ENCODE data around the gene STAB2. TPM values are rescaled to one million over a fixed set of nuclear protein-coding genes. Genes with fewer than 3 reads are reported as not detected.

The STAB2 gene
- total and polyA plus RNA-seq, 4 donors: 3.4 to 42.6 (median 16.6) TPM

DNA sequence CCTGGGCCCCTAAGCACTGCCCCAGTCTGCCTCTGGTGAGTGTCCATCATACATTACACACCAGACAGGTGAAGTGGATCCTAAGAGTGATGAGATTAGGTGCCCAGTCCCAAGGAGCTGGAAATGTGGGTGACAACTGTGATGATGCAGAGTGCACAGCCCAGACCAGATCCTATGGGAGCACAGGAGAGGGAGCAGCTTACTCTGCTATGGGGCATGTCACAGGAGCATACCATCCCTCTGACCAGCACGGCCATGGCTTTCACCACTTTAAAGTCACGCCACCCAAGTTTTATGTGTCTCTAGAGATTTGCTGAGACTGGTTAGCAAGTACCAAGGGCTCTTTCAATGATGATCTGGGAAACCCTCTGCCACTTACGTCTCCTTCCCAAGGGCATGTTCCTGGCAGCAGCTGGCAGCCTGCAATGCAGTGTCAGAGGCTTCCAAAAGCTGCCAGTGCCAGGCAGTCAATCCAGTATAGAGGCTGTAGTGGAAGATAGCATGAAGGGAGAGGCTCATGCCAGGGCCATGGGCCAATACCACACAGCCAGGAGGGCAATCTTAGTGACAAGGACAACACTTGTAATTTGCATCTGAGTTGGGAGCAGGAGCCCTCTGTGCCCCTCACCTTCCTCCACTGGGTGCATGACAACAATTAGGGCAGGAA lies 40.2 kb downstream of the STAB2 start:
- no peak overlapping the region for H3K27ac ChIP-seq (ENCODE audit: low read depth in 1 of 2, low read length in 2 of 2)
- DNase-seq (ENCODE audit: low spot score): no peak
- no peaks in the 10 kb centered on the region for H3K4me1 ChIP-seq (ENCODE audit: control insufficient read depth in 4 of 4, insufficient read depth in 4 of 4, low read length in 3 of 4)
- H3K27me3 ChIP-seq (ENCODE audit: control insufficient read depth in 4 of 4, insufficient read depth in 4 of 4, low read length in 3 of 4): no peaks in the 10 kb centered on the region
- no peak overlapping the region for H3K9ac ChIP-seq (ENCODE audit: low read depth in 1 of 2, low read length in 2 of 2)
- no peaks in the 10 kb centered on the region for H3K9me3 ChIP-seq (ENCODE audit: control insufficient read depth in 4 of 4, low read length in 3 of 4)
- 86% methylated on average over 3 of the region's 3 CpGs for WGBS
- TF ChIP-seq FOXA2 (IDR thresholded peaks at IDR 0.05) (no peak), NR2F2 (IDR thresholded peaks at IDR 0.05) (no peak)
- TF ChIP-seq, protein P1, sequence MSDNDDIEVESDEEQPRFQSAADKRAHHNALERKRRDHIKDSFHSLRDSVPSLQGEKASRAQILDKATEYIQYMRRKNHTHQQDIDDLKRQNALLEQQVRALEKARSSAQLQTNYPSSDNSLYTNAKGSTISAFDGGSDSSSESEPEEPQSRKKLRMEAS (IDR thresholded peaks at IDR 0.05): no peak
- TF ChIP-seq, protein P2, sequence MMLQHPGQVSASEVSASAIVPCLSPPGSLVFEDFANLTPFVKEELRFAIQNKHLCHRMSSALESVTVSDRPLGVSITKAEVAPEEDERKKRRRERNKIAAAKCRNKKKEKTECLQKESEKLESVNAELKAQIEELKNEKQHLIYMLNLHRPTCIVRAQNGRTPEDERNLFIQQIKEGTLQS (IDR thresholded peaks at IDR 0.05): no peak
- TF ChIP-seq, protein P3, sequence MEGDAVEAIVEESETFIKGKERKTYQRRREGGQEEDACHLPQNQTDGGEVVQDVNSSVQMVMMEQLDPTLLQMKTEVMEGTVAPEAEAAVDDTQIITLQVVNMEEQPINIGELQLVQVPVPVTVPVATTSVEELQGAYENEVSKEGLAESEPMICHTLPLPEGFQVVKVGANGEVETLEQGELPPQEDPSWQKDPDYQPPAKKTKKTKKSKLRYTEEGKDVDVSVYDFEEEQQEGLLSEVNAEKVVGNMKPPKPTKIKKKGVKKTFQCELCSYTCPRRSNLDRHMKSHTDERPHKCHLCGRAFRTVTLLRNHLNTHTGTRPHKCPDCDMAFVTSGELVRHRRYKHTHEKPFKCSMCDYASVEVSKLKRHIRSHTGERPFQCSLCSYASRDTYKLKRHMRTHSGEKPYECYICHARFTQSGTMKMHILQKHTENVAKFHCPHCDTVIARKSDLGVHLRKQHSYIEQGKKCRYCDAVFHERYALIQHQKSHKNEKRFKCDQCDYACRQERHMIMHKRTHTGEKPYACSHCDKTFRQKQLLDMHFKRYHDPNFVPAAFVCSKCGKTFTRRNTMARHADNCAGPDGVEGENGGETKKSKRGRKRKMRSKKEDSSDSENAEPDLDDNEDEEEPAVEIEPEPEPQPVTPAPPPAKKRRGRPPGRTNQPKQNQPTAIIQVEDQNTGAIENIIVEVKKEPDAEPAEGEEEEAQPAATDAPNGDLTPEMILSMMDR (IDR thresholded peaks at IDR 0.05; ENCODE audit: low read depth, low read length, missing input control): no peak
- no peaks in the 10 kb centered on the region for H3K36me3 ChIP-seq (ENCODE audit: control insufficient read depth in 4 of 4, insufficient read depth in 3 of 4, low read depth in 1 of 4, low read length in 3 of 4)
- no peak overlapping the region for H3K4me3 ChIP-seq (ENCODE audit: low read depth in 1 of 3, low read length in 3 of 3)

DNA sequence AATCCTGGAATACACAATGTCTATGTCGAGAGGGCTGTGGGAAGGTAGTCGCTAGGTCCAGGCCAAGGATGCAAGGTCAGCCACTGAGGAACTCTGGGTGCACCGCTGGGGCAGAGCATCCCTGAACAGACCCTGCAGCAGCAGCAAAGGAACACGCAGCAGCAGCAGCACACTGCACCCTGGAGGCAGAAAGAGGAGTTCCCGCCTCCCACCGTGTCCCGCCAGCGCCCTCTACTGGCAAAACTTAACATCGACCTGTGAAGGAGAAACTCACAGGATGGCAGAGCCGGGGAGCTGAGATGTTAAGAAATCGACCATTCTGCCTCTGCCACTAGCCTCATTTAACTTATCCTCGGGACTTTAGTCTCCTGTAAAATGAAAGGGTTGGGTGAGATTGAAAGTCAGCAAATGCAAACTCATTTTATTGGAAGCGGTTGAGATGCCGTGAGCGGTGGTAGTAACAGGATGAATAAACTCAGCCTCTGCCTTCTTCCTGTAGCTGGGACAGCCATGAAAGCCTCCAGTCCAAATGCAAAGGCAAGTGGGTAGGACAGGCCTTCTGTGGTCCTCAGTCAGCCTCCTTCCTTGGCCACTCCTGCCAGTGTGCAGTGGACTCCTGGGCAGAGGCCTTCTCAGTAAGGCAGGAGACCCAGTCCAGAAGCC lies 45.6 kb downstream of the STAB2 start:
- peaks cover 0 to 2% (median under 1%) of the 10 kb centered on the region in 4 donors for H3K9me3 ChIP-seq (ENCODE audit: control insufficient read depth in 4 of 4, low read length in 3 of 4)

DNA sequence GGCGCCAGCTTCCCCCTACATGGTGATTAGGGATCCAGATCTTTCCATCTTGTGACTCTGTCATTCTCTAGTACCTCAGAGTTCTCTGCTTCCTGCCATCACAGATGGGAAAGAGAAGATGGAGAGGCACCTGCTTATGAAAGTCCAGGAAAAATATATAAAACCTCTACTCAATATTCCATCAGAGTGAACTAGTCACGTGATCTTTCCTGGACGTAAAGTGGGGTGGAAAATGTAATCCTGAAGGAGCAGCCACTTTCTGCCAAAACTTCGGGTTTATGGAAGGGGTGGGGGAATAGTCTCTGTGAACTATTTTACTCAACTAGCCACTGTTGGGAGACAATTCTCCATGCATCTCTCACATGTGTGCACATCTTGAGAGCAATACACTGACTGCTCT lies 47.7 kb downstream of the STAB2 start:
- Histone ChIP-seq H3K36me3 (ENCODE audit: control insufficient read depth in 4 of 4, insufficient read depth in 3 of 4, low read depth in 1 of 4, low read length in 3 of 4) (no peaks in the 10 kb centered on the region), H3K4me1 (ENCODE audit: control insufficient read depth in 4 of 4, insufficient read depth in 4 of 4, low read length in 3 of 4) (no peaks in the 10 kb centered on the region), H3K4me3 (ENCODE audit: low read depth in 1 of 3, low read length in 3 of 3) (no peak overlapping the region), H3K9ac (ENCODE audit: low read depth in 1 of 2, low read length in 2 of 2) (no peak overlapping the region), H3K9me3 (ENCODE audit: control insufficient read depth in 4 of 4, low read length in 3 of 4) (peaks cover 0 to 2% (median under 1%) of the 10 kb centered on the region in 4 donors), H3K27ac (ENCODE audit: low read depth in 1 of 2, low read length in 2 of 2) (no peak overlapping the region), H3K27me3 (ENCODE audit: control insufficient read depth in 4 of 4, insufficient read depth in 4 of 4, low read length in 3 of 4) (no peaks in the 10 kb centered on the region)
- WGBS: 81% methylated on average over 4 of the region's 4 CpGs
- no peak for DNase-seq (ENCODE audit: low spot score)
- no peak for TF ChIP-seq HNF4A (conservative IDR thresholded peaks at IDR 0.05)
- TF ChIP-seq, protein P3 (IDR thresholded peaks at IDR 0.05; ENCODE audit: low read depth, low read length, missing input control): no peak
- no peak for TF ChIP-seq GABPA (IDR thresholded peaks at IDR 0.05 in 1 of 2, conservative IDR thresholded peaks at IDR 0.05 in 1 of 2)
- no peak for TF ChIP-seq FOXA1 (IDR thresholded peaks at IDR 0.05)
- no peak for TF ChIP-seq RAD21 (IDR thresholded peaks at IDR 0.05)
- TF ChIP-seq JUND (IDR thresholded peaks at IDR 0.05): no peak
- TF ChIP-seq, protein P4, sequence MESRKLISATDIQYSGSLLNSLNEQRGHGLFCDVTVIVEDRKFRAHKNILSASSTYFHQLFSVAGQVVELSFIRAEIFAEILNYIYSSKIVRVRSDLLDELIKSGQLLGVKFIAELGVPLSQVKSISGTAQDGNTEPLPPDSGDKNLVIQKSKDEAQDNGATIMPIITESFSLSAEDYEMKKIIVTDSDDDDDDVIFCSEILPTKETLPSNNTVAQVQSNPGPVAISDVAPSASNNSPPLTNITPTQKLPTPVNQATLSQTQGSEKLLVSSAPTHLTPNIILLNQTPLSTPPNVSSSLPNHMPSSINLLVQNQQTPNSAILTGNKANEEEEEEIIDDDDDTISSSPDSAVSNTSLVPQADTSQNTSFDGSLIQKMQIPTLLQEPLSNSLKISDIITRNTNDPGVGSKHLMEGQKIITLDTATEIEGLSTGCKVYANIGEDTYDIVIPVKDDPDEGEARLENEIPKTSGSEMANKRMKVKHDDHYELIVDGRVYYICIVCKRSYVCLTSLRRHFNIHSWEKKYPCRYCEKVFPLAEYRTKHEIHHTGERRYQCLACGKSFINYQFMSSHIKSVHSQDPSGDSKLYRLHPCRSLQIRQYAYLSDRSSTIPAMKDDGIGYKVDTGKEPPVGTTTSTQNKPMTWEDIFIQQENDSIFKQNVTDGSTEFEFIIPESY (IDR thresholded peaks at IDR 0.05): no peak
- no peak for TF ChIP-seq FOXA2 (IDR thresholded peaks at IDR 0.05)
- TF ChIP-seq, protein P1 (IDR thresholded peaks at IDR 0.05): no peak
- TF ChIP-seq SP1 (IDR thresholded peaks at IDR 0.05): no peak
- TF ChIP-seq NR2F2 (IDR thresholded peaks at IDR 0.05): no peak
- TF ChIP-seq RXRA (IDR thresholded peaks at IDR 0.05): no peak

More for the DNA sequence above, 45.6 kb downstream of the STAB2 start:
- Histone ChIP-seq H3K4me3 (ENCODE audit: low read depth in 1 of 3, low read length in 3 of 3) (no peak overlapping the region), H3K9ac (ENCODE audit: low read depth in 1 of 2, low read length in 2 of 2) (no peak overlapping the region), H3K36me3 (ENCODE audit: control insufficient read depth in 4 of 4, insufficient read depth in 3 of 4, low read depth in 1 of 4, low read length in 3 of 4) (no peaks in the 10 kb centered on the region), H3K4me1 (ENCODE audit: control insufficient read depth in 4 of 4, insufficient read depth in 4 of 4, low read length in 3 of 4) (no peaks in the 10 kb centered on the region), H3K27me3 (ENCODE audit: control insufficient read depth in 4 of 4, insufficient read depth in 4 of 4, low read length in 3 of 4) (no peaks in the 10 kb centered on the region), H3K27ac (ENCODE audit: low read depth in 1 of 2, low read length in 2 of 2) (no peak overlapping the region)
- TF ChIP-seq, protein P3 (IDR thresholded peaks at IDR 0.05; ENCODE audit: low read depth, low read length, missing input control): peak; percentile 59
- TF ChIP-seq RAD21 (IDR thresholded peaks at IDR 0.05) (peak; percentile 71 to 90), HNF4A (conservative IDR thresholded peaks at IDR 0.05) (no peak)
- peak; percentile 68 for DNase-seq (ENCODE audit: low spot score)
- 45% methylated on average over 15 of the region's 15 CpGs for WGBS

Measured in liver (tissue), 9 donors.